Activated CD4-positive, alpha-beta T cell treated with anti-CD3 and anti-CD28 coated beads for 24 hours (primary cell): ENCODE measurements around the gene KMO.

Experiments used
- DNase-seq, 2 donors: peaks; one replicate each; pipeline ENCODE4 v3.0.0-alpha.2; 2020; ENCODE audit warnings: low read depth in 2 of 2

Gene KMO

DNA sequence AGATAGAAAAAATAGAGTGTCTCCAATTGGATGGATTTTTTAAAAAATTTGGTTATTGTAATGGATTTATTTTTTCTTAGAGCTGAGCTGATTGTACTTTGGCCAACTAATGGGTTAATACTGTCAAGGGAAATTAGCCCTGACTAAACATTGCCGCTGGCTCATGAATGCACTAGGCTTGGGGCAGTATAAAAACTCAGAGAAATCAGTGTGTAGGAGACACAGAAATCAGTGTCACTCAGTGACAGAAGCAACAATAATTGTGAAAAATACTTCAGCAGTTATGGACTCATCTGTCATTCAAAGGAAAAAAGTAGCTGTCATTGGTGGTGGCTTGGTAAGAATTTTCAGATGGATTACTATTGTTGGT, at the start of gene KMO:
Gene KMO (plus strand): TSS at position 217 of the 370 bp plus-strand sequence. CDS start 67 bp downstream, at position 284.
- no peak for DNase-seq

DNA sequence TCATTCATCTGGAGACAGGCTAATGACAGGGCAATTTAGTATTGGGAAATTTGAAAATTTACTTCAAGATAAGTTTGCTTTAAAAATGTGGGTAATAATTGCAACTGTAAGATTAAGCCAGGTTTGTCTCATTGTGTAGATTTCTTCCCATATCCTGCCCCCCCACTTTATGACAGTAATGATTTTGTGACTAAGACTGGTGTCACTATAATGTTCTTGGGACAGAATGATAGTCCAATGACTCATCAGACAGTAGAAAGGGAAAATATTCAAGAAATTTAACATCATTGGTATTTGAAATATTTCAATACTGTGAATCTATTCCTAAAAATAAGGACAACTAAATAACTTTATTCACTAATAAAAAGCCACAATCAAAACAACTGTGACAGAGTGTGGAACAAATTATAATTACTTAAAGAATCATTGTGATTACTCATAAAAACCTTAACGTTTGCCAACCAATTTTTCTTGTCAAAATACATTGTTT, 49.4 kb upstream of the KMO start:
- no peak for DNase-seq

DNA sequence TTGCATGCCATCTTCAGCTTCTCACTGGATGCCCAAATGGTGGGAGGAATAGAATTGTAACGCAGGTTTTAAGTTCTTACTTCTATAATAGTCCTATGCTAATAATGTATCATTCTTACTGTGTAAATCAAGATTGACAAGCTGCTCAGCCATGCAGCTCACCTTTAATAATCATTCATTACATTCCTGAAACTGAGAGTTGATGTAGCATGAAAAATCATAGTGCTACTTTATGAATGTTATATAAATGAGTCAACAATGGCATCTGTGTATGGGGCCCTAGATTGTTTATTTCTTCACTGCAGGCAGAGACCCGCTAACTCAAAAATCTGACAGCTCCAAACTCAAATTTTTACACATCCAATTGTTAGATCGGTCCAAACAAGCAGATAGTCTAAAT, 47.0 kb upstream of the KMO start:
- no peak for DNase-seq

DNA sequence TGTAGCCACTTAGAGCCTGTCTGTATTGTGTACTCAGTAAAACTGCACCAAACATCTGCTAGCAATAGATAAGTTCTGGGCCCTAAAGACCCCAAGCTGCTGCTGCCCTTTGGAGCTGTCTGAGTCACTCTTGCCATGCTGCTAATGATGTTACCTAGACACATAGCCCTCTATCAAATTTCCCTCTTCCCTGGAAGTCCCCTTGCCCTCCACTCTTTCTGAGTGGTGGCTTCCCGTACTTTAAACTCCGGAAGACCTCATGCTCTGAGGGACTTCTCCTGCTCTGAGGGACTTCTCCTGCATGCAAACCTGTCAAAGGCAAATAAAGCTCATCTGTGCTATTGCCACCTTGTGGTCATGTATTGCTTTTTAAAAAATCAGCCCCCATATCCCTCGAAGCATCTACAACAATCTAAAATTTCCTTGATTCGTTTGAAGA, 46.6 kb upstream of the KMO start:
- no peak for DNase-seq

DNA sequence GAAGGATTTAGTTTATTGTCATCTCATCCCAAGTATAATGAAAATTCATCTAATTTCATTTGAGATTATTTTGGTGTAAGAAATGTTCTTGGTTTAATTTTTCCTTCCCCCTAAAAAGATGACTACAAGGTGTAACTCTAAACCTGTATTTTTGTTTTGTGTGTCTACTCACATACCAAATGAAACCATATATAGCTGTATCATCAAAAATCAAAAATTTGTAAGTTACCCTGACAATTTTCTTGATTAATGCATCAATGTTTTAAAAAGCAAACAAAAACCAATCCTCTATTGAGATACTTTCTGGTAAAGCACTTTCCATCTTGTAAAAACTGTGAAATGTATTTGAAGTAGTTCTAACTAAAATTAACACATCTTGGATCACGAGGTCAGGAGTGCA, 43.4 kb upstream of the KMO start:
- DNase-seq: no peak

DNA sequence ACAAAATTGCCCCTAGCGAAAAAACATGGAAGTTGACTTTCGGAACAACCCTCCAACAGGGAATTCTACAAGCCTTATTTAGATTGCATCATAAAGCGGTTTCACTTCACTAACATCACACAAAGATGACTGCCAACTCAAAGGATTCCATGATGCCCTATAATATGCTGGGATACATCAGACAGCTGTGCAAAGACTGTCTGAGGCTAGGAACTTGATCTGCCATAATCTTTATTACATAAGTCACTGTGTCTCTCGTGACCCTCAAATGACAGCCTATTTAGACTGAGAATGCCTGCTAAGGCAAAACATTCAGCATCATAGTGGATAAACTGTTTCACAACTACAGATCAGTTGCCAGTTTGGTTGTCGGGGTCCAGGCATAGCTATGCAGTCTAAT, 36.4 kb upstream of the KMO start:
- DNase-seq: no peak

DNA sequence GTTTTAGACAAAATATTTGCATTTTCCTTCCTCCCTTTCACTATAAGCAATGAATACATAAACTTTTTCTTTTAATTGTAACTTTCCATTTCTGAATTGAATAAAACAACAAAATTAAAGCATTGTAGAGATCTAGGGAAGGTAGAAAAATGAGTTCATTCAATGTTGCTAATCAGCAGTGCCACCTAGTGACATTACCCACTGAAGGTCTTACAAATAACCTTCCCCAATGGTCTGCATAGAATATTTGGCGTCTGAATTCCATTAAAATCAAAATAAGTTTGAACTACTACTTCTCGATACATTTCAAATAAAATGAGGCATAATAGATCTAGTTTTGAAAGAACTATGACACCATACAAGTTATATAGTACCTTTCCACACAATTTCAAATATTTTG, 32.3 kb upstream of the KMO start:
- DNase-seq: no peak

DNA sequence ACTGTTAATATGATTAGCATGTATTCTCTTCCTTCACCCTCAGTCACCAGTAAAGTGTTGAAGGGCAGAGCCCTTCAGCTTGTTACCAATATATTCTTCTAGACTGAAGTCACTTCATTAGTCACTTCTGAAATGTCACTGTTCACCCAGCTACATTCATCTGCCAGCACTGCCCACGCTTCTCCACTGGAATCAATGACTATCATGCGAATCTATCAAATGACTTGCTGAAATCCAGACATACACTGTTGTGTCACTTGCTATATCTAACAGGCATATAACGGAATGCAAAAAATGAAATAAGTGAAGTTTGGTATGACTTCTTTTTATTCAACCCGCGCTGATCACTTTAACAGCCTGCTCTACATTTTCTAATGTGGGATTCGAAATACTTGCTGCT, 28.7 kb upstream of the KMO start:
- DNase-seq: no peak

DNA sequence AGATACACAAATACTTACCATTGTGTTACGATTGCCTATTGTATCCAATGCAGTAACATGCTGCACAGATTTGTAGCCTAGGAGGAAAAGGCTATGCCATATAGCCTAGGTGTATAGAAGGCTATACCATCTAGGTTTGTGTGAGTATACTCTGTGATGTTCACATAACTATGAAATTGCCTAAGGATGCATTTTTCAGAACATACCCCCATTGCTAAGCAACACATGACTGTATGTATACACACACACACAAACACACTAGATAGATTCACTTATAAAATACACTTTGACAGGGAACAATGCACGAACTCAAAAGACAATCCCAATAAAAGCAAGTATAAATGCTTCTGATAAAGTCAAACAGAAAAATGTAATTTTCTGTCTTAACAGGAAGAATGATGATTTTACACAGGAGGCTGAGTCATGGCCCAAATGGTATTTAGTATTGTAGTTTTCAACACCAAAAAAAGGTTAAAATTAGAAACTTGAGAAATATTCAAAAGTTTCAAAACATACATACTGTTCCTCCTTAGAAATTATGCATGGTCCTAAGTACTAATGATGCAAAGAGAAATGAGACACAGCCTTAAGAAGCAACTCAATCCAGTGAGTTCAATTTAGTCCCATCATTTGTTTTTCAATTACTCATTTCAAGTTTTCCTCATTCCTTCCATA, 24.9 kb upstream of the KMO start:
- no peak for DNase-seq

DNA sequence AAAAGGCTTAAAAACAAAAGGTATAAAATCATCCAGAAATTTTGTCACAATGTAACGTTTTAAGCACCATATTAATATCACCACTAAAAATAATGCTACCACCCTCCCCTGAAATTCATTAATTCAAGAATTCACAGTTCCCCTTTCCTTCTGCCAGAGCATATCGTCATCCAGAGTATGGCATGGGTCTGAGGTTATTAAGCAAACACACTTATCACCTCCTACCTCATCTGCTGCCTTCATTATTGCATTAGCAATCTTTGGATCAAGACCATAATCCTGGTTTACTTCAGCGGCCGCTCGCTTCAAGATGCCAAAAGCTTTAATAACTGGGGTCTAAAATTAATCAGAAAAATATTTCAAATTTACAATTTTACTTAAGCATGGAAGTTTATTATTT, 18.8 kb upstream of the KMO start:
- no peak for DNase-seq

DNA sequence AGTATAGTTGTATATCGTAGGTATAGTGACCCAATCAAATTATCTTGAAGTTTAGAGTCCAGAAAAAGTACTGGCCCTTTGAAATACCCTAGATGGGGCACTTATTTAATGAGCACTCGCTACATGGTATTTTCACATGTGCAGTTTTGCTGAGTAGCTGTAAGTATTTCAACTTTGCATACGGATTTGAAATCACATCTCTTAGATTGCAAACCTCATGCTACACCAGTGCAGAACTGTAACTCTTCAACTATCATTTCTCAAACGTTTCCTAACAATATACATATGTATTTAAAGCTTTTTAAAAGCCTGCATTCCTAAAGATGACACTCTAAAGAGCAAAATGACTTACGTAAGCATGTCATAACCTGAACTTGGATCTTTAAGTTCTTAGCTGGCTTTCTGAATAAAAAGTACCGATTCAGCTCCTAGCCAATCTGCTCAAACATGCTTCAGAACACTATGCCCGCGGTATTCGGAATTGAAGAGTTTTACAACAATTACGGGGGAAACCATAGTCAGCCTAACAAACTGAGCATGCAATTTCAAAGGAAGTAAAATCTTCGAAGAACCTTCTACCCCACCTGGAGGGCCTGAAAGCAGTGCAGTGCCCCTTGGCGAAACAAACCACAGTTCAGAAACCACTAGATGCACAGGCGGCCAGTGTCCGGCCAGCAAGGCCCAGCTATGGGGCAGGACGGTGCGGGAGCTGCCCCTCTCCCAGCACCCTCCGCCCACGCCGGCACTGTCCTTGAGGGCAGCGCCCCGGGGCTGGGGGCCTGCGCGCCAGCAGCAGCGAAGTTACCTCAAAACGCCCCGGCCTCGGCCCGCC, 13.5 kb upstream of the KMO start:
- no peak for DNase-seq

DNA sequence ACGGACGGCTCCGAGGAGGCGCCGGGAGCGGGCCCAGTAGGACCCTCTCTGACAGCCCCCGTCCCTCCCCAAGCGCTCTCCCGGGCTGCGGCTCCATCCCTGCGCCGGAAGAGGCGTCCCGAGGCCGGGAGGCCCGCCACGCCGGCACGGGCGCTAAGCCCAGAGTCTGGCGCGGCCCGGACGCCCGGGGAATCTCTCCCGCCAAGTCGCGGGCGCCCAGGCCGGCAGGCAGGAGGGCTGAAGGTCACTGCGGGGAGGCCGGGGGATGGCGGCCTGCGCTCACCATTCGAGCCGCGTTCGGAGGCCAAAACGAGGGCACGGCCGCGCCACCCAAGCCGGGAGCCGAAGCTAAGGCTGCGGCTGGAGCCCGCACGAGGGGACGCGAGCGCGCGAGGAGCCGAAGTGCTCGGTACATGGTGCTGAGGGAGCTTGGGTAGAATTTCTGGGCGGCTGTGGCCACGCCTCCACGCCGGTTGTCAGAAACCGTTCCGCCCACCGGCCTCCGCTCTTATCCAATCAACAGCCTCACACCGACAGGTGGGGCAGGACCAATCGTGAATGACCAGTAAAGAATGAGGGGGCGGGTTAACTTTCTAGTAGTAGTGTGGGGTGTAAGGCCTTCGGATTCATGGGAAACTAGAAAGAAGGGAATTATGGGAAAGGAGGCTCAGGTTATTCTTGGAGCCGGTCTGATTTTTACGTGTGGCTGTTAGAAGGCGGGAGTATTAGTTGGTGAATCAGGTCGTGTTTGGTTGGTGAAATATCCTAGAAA, 12.7 kb upstream of the KMO start, which contains the start of gene FH:
Gene FH (minus strand): TSS at position 448 of the 772 bp plus-strand sequence. CDS start 33 bp downstream, at position 415.
- peak; percentile 85 for DNase-seq

DNA sequence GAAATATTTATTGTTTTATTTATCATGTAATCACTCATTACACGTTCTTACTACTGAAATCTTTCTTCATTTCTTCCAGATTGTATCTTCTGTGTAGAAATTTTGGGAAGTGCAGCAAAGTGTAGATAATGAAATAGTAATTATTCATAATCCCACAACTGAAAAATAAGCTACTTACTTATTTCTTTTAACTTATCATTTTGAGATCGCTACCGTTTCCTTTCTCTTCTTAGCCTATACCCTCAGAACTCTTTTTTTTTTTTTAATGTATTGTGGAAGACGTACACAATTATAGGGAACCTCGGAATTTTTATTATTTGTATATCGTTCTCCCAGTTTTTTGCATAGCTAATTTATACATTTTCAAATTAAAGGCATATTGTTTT, 12.1 kb upstream of the KMO start:
- no peak for DNase-seq

DNA sequence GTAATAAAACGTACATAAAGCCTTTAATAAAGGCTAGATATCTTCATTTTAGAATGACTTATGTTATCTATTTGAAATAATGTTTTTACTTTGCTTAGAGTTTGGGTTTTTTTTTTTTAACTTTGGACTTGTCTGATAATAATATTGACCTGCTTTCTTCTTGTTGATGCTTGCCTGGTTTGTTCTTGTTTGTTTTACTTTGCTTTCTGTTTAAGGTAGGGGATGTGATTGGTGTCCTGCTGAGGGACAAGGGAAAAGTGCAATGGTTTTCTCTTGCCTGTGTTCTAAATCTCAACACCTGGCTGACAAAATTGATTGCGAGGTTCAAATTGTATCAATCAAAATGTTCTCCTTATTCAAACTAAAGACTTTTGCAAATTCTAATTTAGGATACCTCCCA, 10.5 kb upstream of the KMO start:
- no peak for DNase-seq

DNA sequence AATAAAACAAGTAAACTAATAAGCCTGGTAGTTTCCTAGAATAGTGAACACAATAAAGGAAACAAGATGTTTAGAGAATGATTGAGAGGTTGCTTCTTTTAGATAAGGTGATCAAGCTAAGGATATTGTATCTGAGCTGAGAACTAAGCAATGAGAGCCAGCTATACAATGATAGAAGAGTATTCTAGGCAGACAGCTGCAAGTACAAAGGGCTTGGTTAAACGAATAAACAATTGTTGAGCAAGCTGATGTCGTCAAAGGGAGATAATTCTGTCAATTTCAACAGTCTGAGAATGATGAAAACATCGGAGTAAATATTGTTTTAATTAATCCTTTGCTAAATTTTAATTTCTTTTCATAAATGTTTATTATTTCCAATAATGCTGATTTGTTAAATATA, 7.2 kb upstream of the KMO start:
- DNase-seq: no peak

DNA sequence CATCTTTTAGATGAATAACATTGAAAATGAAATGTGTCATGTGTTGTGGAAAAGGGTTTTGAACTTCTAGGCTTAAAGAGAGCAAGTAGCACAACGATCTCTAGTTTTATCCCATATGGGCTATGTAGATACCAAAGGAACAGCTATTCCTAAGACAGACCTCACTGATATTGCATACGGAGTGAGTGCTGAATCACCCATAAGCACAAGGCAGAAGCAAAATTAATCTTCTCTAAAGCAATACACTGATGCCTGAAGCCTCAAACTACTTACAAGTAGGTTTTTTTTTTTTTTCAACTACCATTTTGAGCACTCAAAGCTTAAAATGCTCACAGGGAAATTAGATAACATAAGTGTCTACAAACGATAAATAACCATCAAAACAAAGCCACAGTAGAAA, 5.0 kb upstream of the KMO start:
- no peak for DNase-seq

DNA sequence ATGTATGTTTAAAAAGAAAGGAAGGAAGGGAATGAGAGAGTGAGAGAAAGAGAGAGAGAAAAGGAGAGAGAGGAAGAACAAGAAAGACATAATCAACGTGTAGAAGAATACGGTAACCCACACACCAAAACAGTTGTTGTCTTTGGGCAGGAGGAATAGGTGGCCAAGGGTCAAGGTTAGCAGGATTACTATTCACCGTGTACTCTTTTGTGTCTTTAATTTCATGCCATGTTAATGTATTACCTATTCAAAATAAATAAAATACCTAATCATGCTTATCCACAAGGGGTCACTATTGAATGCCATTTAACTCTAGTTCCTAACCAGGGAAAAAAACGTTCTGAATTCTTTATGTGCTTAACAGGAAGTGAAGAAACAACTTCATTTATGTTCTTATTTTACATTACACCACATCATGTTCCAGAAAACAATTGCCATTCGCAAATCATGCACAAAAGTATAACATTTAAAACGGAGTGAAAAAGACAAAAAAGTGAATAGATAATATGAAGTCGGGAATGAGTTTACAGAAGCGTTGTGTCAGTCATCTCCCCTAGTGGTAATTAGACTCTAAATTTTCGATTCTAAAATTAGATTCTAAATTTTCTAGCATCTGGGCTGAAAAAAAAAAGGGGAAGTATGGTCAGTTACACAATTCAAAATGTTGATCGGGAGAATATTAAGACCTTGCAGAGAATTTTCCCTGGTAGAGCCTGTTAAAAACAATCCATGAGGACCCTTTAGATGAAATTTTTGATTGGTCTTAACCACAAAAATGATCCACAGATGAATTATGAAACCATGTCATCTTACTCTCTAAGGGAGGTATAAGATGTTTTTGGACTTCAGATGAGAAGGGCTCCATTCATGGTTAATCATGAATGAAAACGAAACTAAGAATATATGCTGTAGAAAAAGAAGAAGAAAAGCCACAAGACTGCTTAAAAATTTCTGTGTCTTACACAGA, 700 bp upstream of the KMO start:
- no peak for DNase-seq

DNA sequence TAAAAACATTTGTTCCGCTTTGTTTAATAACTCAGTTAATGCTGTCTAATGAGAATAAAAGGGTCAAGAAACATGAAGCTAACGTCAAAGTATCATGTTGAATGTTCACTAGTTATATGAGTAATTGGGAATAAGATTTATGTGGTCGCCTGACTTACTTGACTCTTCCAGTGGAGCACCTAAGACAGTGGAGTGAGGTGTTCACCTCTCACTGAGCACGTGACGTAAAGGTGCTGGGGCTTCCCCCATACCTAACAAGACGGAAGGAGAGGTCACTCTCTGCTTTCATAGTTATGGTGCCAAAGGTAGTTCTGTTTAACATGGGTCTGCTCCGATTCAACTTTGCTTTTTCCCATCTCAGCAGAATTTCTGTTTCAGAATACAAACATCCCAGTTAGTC, 686 bp downstream of the KMO start:
- DNase-seq: no peak

DNA sequence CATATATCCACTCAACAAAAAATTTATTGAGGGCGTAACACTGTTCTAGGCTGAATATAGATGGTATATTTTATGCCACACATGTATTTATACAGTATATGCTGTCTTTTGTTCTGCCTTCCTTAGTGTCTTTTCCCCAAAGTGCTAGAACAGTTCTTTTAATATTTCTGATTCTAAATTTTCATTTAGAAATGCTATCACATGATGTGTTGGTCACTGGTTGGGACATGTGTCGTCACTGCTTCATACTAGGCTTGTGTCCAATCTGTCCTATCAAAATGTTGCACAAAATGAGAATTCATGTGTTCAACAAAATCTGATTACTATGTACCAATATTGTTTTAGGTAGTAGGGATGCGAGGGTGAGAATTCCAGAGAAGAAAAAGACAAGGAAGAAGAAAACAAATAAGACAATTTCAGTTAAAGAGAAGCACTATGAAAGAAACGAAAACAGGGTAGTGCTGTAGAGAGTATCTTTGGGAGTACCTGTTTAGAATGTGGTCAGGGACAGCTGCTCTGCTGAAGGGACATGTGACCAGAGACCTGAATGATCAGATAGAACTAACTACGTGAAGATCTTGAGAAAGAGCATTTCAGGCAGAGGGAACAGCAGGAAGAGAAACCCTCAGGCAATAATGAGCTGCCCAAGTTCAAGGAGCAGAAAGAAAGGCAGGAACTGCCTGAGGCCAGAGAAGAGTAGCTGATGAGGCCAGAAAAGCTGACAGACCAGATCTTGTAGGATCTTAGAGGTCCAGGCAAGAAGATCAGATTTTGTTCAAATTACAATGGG, 1.3 kb downstream of the KMO start:
- DNase-seq: no peak

DNA sequence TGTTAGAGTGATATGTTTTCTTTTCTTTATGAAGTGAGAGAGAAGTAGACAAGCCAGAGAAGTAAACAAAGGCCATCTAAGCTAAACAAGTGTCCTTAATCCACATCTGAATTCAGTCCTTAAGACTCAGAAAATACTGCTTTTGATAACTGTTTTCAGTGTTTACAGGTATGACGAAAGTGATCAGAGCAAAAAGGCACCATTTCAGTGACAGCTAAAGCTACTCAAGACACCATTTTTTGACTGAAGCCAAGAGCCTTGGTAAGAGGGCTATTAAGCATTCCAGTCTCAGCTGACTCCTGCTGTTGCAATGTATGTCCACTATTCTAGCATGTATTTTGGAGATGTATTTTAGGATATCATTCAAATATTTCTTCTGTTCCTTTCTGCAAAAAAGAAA, 4.1 kb downstream of the KMO start:
- DNase-seq: no peak
